Keratinocyte (primary cell): Measurements from ENCODE around the gene NLGN4Y.

Experiments
- EZH2 ChIP-seq: IDR thresholded peaks from one replicate; pipeline ENCODE4 v1.6.1; 2012; ENCODE audit warnings: inconsistent platforms, mild to moderate bottlenecking, low read length, moderate library complexity
- TF ChIP-seq, protein P1 (sequence below), 3 experiments: IDR thresholded peaks in 1 of 3; conservative IDR thresholded peaks in 1 of 3; optimal IDR thresholded peaks in 1 of 3; 2 replicates in 2 of 3; 3 replicates in 1 of 3; pipeline versions ENCODE3 to v1.5.1; 2011; ENCODE audit warnings: low read length in 3 of 3, mild to moderate bottlenecking in 3 of 3, moderate library complexity in 2 of 3, control low read depth in 1 of 3, inconsistent platforms in 1 of 3; ENCODE audit not compliant: insufficient read depth in 2 of 3; ENCODE audit errors: extremely low read depth in 1 of 3

DNA sequence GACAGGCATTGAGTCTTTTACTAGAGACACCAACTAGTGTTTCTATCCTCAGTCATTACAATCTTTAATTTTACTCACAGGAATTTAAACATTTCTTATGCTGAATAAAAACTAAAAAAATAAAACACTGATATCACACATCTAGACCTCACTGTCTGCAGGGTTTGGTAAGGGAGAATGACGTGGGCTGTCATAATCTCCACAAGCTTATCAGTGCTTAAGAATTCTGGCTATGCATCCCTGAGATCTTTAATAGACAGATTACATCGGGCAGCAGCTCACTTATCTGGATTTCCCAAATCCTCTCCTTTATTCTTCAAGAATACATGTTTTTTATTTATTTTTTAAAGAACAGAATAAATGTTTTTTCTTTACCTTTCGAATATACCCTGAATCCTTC lies 313.1 kb downstream of the NLGN4Y start:
- TF ChIP-seq, protein P1, sequence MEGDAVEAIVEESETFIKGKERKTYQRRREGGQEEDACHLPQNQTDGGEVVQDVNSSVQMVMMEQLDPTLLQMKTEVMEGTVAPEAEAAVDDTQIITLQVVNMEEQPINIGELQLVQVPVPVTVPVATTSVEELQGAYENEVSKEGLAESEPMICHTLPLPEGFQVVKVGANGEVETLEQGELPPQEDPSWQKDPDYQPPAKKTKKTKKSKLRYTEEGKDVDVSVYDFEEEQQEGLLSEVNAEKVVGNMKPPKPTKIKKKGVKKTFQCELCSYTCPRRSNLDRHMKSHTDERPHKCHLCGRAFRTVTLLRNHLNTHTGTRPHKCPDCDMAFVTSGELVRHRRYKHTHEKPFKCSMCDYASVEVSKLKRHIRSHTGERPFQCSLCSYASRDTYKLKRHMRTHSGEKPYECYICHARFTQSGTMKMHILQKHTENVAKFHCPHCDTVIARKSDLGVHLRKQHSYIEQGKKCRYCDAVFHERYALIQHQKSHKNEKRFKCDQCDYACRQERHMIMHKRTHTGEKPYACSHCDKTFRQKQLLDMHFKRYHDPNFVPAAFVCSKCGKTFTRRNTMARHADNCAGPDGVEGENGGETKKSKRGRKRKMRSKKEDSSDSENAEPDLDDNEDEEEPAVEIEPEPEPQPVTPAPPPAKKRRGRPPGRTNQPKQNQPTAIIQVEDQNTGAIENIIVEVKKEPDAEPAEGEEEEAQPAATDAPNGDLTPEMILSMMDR (optimal IDR thresholded peaks at IDR 0.05 in 1 of 3, IDR thresholded peaks at IDR 0.05 in 1 of 3, conservative IDR thresholded peaks at IDR 0.05 in 1 of 3; ENCODE audit: extremely low read depth in 1 of 3, insufficient read depth in 2 of 3, low read length in 3 of 3) = no peak
- no peak for TF ChIP-seq EZH2
